ENCODE data around the gene IL17REL. TPM values are rescaled to one million over a fixed set of nuclear protein-coding genes. Genes with fewer than 3 reads are reported as not detected.

IL17REL gene
- total RNA-seq, 2 donors from 2014 or later = 0.15 TPM; not detected in 1

DNA sequence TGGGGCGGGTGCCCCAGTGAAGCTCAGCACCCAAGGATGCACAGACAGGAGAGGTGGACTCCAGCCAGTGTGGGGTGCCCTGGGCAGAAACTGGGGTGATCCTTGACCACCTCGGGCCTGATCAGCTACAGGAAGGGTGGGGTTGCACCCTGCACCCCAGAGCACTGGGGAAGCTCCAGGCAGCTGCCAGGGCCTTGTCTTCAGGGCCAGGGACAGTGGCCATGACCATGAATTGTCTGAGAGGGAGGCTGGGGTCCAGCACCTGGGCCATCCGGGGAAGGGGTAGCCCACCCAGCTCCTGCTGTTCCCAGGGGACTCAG lies 17.6 kb downstream of the IL17REL start:
- no peak overlapping the region for H3K9ac ChIP-seq (ENCODE audit: extremely low read depth, low read length, poor library complexity, severe bottlenecking)

DNA sequence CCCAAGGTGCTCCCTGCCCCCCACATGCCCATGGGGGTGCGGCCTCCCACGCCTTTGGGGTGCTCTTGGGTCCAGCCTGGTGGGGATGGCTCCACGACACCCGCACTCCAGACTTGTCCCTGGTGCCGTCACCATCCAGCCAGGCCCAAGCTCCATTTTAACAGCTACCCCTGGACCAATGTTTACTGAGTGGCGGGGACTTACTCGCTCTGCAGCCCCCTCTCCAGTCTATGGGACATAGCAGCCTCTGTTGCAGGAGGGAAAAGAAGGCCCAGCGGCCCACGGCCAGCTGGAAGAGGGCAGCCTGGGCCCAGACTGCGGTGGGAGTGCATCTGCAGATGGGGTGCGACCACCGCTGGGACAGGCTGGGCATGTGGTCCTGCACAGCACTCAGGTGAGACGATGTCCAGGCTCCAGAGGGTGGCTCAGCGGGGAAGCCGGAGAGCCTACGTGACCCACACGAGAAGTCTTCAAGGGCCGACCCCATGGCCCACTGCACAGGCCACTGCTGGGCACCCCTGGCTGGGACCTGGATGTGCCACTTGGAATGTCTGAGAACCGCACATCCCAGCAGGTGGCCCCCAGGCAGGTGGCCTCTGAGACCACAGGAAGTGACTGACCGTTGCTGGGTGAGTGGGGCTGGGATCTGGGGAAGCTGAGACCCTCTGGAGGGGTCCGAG lies 18.1 kb downstream of the IL17REL start:
- no peak overlapping the region for H3K27ac Mint-ChIP-seq
- Histone ChIP-seq H3K36me3 (ENCODE audit: control insufficient read depth, insufficient read depth, low read length) (no peaks in the 10 kb centered on the region), H3K9me3 (ENCODE audit: control insufficient read depth, low read length) (peaks cover 10% of the 10 kb centered on the region), H3K27me3 (ENCODE audit: control insufficient read depth, insufficient read depth, low read length, poor library complexity, severe bottlenecking) (no peaks in the 10 kb centered on the region), H3K4me1 (ENCODE audit: control insufficient read depth, insufficient read depth, low read length) (no peaks in the 10 kb centered on the region), H3K4me3 (ENCODE audit: low read length) (no peak overlapping the region), H3K9ac (ENCODE audit: extremely low read depth, low read length, poor library complexity, severe bottlenecking) (no peak overlapping the region), H3K27ac (ENCODE audit: low read depth, low read length) (no peak overlapping the region)
- TF ChIP-seq, protein P1, sequence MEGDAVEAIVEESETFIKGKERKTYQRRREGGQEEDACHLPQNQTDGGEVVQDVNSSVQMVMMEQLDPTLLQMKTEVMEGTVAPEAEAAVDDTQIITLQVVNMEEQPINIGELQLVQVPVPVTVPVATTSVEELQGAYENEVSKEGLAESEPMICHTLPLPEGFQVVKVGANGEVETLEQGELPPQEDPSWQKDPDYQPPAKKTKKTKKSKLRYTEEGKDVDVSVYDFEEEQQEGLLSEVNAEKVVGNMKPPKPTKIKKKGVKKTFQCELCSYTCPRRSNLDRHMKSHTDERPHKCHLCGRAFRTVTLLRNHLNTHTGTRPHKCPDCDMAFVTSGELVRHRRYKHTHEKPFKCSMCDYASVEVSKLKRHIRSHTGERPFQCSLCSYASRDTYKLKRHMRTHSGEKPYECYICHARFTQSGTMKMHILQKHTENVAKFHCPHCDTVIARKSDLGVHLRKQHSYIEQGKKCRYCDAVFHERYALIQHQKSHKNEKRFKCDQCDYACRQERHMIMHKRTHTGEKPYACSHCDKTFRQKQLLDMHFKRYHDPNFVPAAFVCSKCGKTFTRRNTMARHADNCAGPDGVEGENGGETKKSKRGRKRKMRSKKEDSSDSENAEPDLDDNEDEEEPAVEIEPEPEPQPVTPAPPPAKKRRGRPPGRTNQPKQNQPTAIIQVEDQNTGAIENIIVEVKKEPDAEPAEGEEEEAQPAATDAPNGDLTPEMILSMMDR (conservative IDR thresholded peaks at IDR 0.05) = no peak
- WGBS, 2 experiments (ENCODE audit: insufficient coverage in 1 of 2, insufficient read length in 1 of 2) = 90 to 93% methylated on average over 15 to 21 of the region's 21 CpGs
- DNase-seq = no peak
- H3K4me1 Mint-ChIP-seq = no peaks in the 10 kb centered on the region
- peaks cover 25% of the 10 kb centered on the region for H3K9me3 Mint-ChIP-seq
- no peaks in the 10 kb centered on the region for H3K36me3 Mint-ChIP-seq (ENCODE audit: low read depth)
- H3K27me3 Mint-ChIP-seq (ENCODE audit: insufficient read depth) = peaks cover 21% of the 10 kb centered on the region
- H3K4me3 Mint-ChIP-seq = no peak overlapping the region

More for the DNA sequence above, 17.6 kb downstream of the IL17REL start:
- DNase-seq = no peak
- H3K4me1 Mint-ChIP-seq = no peaks in the 10 kb centered on the region
- H3K36me3 Mint-ChIP-seq (ENCODE audit: low read depth) = no peaks in the 10 kb centered on the region
- no peaks in the 10 kb centered on the region for H3K4me1 ChIP-seq (ENCODE audit: control insufficient read depth, insufficient read depth, low read length)
- H3K9me3 Mint-ChIP-seq = peaks cover 20% of the 10 kb centered on the region
- H3K36me3 ChIP-seq (ENCODE audit: control insufficient read depth, insufficient read depth, low read length) = no peaks in the 10 kb centered on the region
- peaks cover 10% of the 10 kb centered on the region for H3K9me3 ChIP-seq (ENCODE audit: control insufficient read depth, low read length)
- 77 to 87% methylated on average over 2 to 3 of the region's 3 CpGs for WGBS, 2 experiments (ENCODE audit: insufficient coverage in 1 of 2, insufficient read length in 1 of 2)
- no peak overlapping the region for H3K4me3 Mint-ChIP-seq
- peaks cover 24% of the 10 kb centered on the region for H3K27me3 Mint-ChIP-seq (ENCODE audit: insufficient read depth)
- no peak overlapping the region for H3K4me3 ChIP-seq (ENCODE audit: low read length)
- no peak overlapping the region for H3K27ac ChIP-seq (ENCODE audit: low read depth, low read length)
- H3K27ac Mint-ChIP-seq = no peak overlapping the region
- TF ChIP-seq, protein P1 (conservative IDR thresholded peaks at IDR 0.05) = no peak
- peaks cover 3% of the 10 kb centered on the region for H3K27me3 ChIP-seq (ENCODE audit: control insufficient read depth, insufficient read depth, low read length, poor library complexity, severe bottlenecking)

DNA sequence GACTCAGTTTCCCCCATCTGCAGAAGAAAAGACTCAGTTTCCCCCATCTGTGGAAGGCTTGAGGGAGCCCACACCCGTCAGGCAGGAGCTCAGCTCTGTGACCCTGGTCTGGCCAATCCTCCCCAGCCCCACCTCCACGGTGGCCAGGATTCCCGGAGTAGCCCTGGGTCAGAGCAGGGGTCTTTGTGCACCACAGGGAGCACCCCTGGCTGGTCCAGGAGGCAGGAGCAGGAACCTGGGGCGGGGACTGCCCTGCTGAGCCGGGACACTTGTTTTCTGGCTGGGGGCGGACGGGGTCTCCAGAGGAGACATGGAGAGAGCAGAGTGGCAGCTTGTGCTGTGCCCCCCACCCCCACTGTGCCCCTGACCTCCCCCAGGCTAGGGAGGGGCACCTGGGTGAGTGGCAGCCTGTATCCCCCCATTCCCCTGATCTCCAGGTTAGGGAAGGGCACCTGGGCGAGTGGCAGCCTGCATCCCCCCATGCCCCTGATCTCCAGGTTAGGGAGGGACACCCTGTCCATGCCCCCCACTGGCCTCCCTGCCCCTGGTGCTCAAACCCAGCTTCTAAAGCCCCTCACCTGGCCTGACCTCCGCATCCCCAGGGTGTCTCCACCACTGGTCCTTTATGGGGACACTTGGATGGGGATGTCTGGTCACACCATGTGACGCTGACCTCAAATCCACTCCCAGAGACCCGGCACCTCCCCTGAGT lies 18.8 kb downstream of the IL17REL start:
- H3K9me3 Mint-ChIP-seq = peaks cover 32% of the 10 kb centered on the region
- no peak overlapping the region for H3K9ac ChIP-seq (ENCODE audit: extremely low read depth, low read length, poor library complexity, severe bottlenecking)
- H3K4me1 ChIP-seq (ENCODE audit: control insufficient read depth, insufficient read depth, low read length) = no peaks in the 10 kb centered on the region
- peaks cover 11% of the 10 kb centered on the region for H3K9me3 ChIP-seq (ENCODE audit: control insufficient read depth, low read length)
- H3K27ac ChIP-seq (ENCODE audit: low read depth, low read length) = no peak overlapping the region
- H3K36me3 ChIP-seq (ENCODE audit: control insufficient read depth, insufficient read depth, low read length) = no peaks in the 10 kb centered on the region
- H3K4me3 ChIP-seq (ENCODE audit: low read length) = no peak overlapping the region
- no peaks in the 10 kb centered on the region for H3K27me3 ChIP-seq (ENCODE audit: control insufficient read depth, insufficient read depth, low read length, poor library complexity, severe bottlenecking)
- H3K4me1 Mint-ChIP-seq = no peaks in the 10 kb centered on the region
- peaks cover 20% of the 10 kb centered on the region for H3K27me3 Mint-ChIP-seq (ENCODE audit: insufficient read depth)
- no peak overlapping the region for H3K4me3 Mint-ChIP-seq
- H3K27ac Mint-ChIP-seq = no peak overlapping the region
- no peaks in the 10 kb centered on the region for H3K36me3 Mint-ChIP-seq (ENCODE audit: low read depth)
- 76 to 80% methylated on average over 3 to 11 of the region's 11 CpGs for WGBS, 2 experiments (ENCODE audit: insufficient coverage in 1 of 2, insufficient read length in 1 of 2)
- TF ChIP-seq, protein P1 (conservative IDR thresholded peaks at IDR 0.05) = no peak
- no peak for DNase-seq
